ENCODE data around the gene SORBS2.
"Not testable (repeated sequence)": the region's sequence is repeated elsewhere in the genome, so short reads cannot be mapped to it uniquely, and the experiment has no call there.

The SORBS2 gene

GRCh38 chr4:185559915-185560281 is 252.1 kb downstream of the SORBS2 start:
- peak; percentile 83 for DNase-seq (ENCODE audit: low read depth)

- not testable (repeated sequence) for DNase-seq (ENCODE audit: low read depth)
Observed at GRCh38 chr4:185559251-185559914, 252.6 kb downstream of the SORBS2 start.

GRCh38 chr4:185554365-185555126 is 257.4 kb downstream of the SORBS2 start:
- no peak for DNase-seq (ENCODE audit: low read depth)

- no peak for DNase-seq (ENCODE audit: low read depth)
Observed at GRCh38 chr4:185552254-185552653, 259.7 kb downstream of the SORBS2 start.

- no peak for DNase-seq (ENCODE audit: low read depth)
Observed at GRCh38 chr4:185550933-185551332, 261.1 kb downstream of the SORBS2 start.

- no peak for DNase-seq (ENCODE audit: low read depth)
Observed at GRCh38 chr4:185549095-185549639, 262.8 kb downstream of the SORBS2 start.

- DNase-seq (ENCODE audit: low read depth): no peak
Observed at GRCh38 chr4:185548587-185548986, 263.4 kb downstream of the SORBS2 start.

GRCh38 chr4:185546335-185546734 is 265.7 kb downstream of the SORBS2 start:
- no peak for DNase-seq (ENCODE audit: low read depth)

- DNase-seq (ENCODE audit: low read depth): no peak
Observed at GRCh38 chr4:185542626-185543315, 269.2 kb downstream of the SORBS2 start.

GRCh38 chr4:185541251-185541727 is 270.7 kb downstream of the SORBS2 start:
- no peak for DNase-seq (ENCODE audit: low read depth)

- DNase-seq (ENCODE audit: low read depth): no peak
Observed at GRCh38 chr4:185540487-185541120, 271.4 kb downstream of the SORBS2 start.

GRCh38 chr4:185540040-185540439 is 272.0 kb downstream of the SORBS2 start:
- DNase-seq (ENCODE audit: low read depth): no peak

GRCh38 chr4:185538806-185539205 is 273.2 kb downstream of the SORBS2 start:
- no peak for DNase-seq (ENCODE audit: low read depth)

- peak; percentile 61 for DNase-seq (ENCODE audit: low read depth)
Observed at GRCh38 chr4:185536411-185536709, 275.6 kb downstream of the SORBS2 start.

- DNase-seq (ENCODE audit: low read depth): no peak
Observed at GRCh38 chr4:185535612-185536410, 276.2 kb downstream of the SORBS2 start.

Measured in amniotic epithelial cell (primary cell).